ENCODE measurements around the gene FBXW4.
A peak's percentile ranks its signal among the peaks of the same experiment; 100 is the strongest.

The FBXW4 gene

GRCh38 chr10:101708073-101708472 lies 13.1 kb upstream of the FBXW4 start:
- no peak overlapping the region for H3K4me3 ChIP-seq (ENCODE audit: low read depth, low read length)
- no peak for DNase-seq (ENCODE audit: low read depth)

GRCh38 chr10:101704331-101704730 lies 9.4 kb upstream of the FBXW4 start:
- H3K4me3 ChIP-seq (ENCODE audit: low read depth, low read length): no peak overlapping the region
- DNase-seq (ENCODE audit: low read depth): no peak

- H3K4me3 ChIP-seq (ENCODE audit: low read depth, low read length): no peak overlapping the region
- DNase-seq (ENCODE audit: low read depth): no peak
Observed at GRCh38 chr10:101696632-101697031, 1.7 kb upstream of the FBXW4 start.

GRCh38 chr10:101695404-101695890 lies 477 bp upstream of the FBXW4 start:
- H3K4me3 ChIP-seq (ENCODE audit: low read depth, low read length): peak overlapping the region; percentile 74
- no peak for DNase-seq (ENCODE audit: low read depth)

GRCh38 chr10:101693978-101694673 lies 844 bp downstream of the FBXW4 start:
- DNase-seq (ENCODE audit: low read depth): no peak
- peak overlapping the region; percentile 74 for H3K4me3 ChIP-seq (ENCODE audit: low read depth, low read length)

- no peak for DNase-seq (ENCODE audit: low read depth)
- H3K4me3 ChIP-seq (ENCODE audit: low read depth, low read length): peak overlapping the region; percentile 74
Observed at GRCh38 chr10:101693651-101693977, 1.4 kb downstream of the FBXW4 start.

- no peak overlapping the region for H3K4me3 ChIP-seq (ENCODE audit: low read depth, low read length)
Observed at GRCh38 chr10:101691081-101691480, 3.9 kb downstream of the FBXW4 start.

GRCh38 chr10:101690461-101690860 lies 4.5 kb downstream of the FBXW4 start:
- no peak for DNase-seq (ENCODE audit: low read depth)
- no peak overlapping the region for H3K4me3 ChIP-seq (ENCODE audit: low read depth, low read length)

More at GRCh38 chr10:101691081-101691480, 3.9 kb downstream of the FBXW4 start:
- DNase-seq (ENCODE audit: low read depth): no peak

GRCh38 chr10:101687071-101687658 lies 7.8 kb downstream of the FBXW4 start:
- DNase-seq (ENCODE audit: low read depth): no peak
- no peak overlapping the region for H3K4me3 ChIP-seq (ENCODE audit: low read depth, low read length)

GRCh38 chr10:101686133-101686925 lies 8.6 kb downstream of the FBXW4 start:
- no peak for DNase-seq (ENCODE audit: low read depth)
- no peak overlapping the region for H3K4me3 ChIP-seq (ENCODE audit: low read depth, low read length)

- no peak overlapping the region for H3K4me3 ChIP-seq (ENCODE audit: low read depth, low read length)
- DNase-seq (ENCODE audit: low read depth): no peak
Observed at GRCh38 chr10:101684782-101685181, 10.2 kb downstream of the FBXW4 start.

- no peak overlapping the region for H3K4me3 ChIP-seq (ENCODE audit: low read depth, low read length)
- DNase-seq (ENCODE audit: low read depth): no peak
Observed at GRCh38 chr10:101683276-101683675, 11.7 kb downstream of the FBXW4 start.

- DNase-seq (ENCODE audit: low read depth): no peak
- H3K4me3 ChIP-seq (ENCODE audit: low read depth, low read length): no peak overlapping the region
Observed at GRCh38 chr10:101682172-101682825, 12.7 kb downstream of the FBXW4 start.

GRCh38 chr10:101676565-101676964 lies 18.4 kb downstream of the FBXW4 start:
- no peak for DNase-seq (ENCODE audit: low read depth)
- H3K4me3 ChIP-seq (ENCODE audit: low read depth, low read length): no peak overlapping the region

- H3K4me3 ChIP-seq (ENCODE audit: low read depth, low read length): no peak overlapping the region
- no peak for DNase-seq (ENCODE audit: low read depth)
Observed at GRCh38 chr10:101675115-101675514, 19.9 kb downstream of the FBXW4 start.

- no peak overlapping the region for H3K4me3 ChIP-seq (ENCODE audit: low read depth, low read length)
- no peak for DNase-seq (ENCODE audit: low read depth)
Observed at GRCh38 chr10:101672536-101672935, 22.4 kb downstream of the FBXW4 start.

GRCh38 chr10:101671453-101671852 lies 23.5 kb downstream of the FBXW4 start:
- no peak overlapping the region for H3K4me3 ChIP-seq (ENCODE audit: low read depth, low read length)
- no peak for DNase-seq (ENCODE audit: low read depth)

GRCh38 chr10:101670635-101671034 lies 24.3 kb downstream of the FBXW4 start:
- H3K4me3 ChIP-seq (ENCODE audit: low read depth, low read length): no peak overlapping the region
- no peak for DNase-seq (ENCODE audit: low read depth)

- DNase-seq (ENCODE audit: low read depth): no peak
- no peak overlapping the region for H3K4me3 ChIP-seq (ENCODE audit: low read depth, low read length)
Observed at GRCh38 chr10:101669181-101669580, 25.8 kb downstream of the FBXW4 start.

- no peak for DNase-seq (ENCODE audit: low read depth)
- H3K4me3 ChIP-seq (ENCODE audit: low read depth, low read length): no peak overlapping the region
Observed at GRCh38 chr10:101668566-101668965, 26.4 kb downstream of the FBXW4 start.
